Purkinje cell (primary cell): ENCODE results near the gene LHFPL4. TPM values are rescaled to one million over a fixed set of nuclear protein-coding genes. Genes with fewer than 3 reads are reported as not detected.

Source experiments
- polyA plus RNA-seq: library from polyadenylated mRNA; unstranded; fragments of >200 nt; fragmentation: Nextera tagmentation; gene quantifications from 2 replicates; pipeline ENCODE4 v1.2.1, GENCODE V29; 2014

The LHFPL4 gene
- polyA plus RNA-seq = 3.7 and 6.4 TPM in 2 replicates

DNA sequence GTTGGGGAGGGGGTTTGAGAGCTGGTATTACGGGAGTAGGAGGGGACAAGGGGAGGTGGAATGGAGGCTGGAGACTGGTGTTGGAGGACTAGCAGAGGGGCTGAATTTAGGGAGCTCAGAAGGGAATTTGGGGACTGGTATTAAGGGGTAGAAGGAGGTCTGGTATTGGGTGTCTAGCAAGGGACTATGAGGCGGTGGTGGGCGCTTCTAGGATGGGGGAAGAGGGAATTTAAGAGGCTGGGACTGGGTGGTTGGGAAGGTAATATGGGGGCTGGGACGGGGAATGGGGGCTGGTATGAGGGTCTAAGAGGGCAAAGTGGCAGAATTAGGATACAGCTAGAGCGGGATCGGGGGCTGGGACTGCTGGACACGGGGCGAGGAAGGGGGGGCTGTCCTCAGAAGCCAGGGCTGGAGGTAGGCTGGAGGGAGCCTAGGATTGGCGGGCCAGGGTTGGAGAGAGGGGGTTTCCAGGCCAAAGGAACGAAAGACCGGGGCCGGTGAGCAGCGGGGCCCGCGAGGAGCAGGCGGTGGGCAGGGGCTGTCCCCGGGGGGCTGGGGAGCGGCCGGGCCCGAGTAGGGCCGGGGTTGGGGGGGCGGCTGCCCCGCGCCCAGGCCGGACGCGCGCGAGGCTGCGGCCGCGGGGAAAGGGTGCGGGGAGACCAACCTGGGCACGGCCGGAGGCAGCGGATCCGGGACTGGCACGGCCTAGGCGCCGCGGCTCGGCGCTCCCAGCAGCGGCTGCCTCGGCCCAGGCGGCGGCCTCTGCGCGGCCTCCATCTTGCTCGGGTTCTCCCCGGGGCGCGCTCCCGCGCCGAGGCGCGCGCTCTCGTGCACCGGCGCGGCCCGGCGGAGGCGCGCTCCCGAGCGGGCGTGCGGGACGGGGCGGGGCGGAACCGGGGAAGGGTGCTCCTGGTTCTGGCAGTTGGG, at the start of gene LHFPL4:
LHFPL4 (minus strand) TSS at position 802 of the 927 bp plus-strand sequence. CDS start 1,143 bp downstream, outside the sequence.

Other genes with a start within 250 kb of the LHFPL4 start
- gene THUMPD3, start 190.8 kb downstream of the LHFPL4 start, polyA plus RNA-seq = 65.2 and 72.6 TPM in 2 replicates
- 17.9 and 19.5 TPM in 2 replicates for gene SETD5, start 156.2 kb downstream of the LHFPL4 start, polyA plus RNA-seq
- gene MTMR14, start 95.7 kb upstream of the LHFPL4 start, polyA plus RNA-seq = 4.3 and 7.9 TPM in 2 replicates
- 6.6 and 12.5 TPM in 2 replicates for gene CPNE9, start 150.0 kb upstream of the LHFPL4 start, polyA plus RNA-seq
- gene BRPF1, start 177.9 kb upstream of the LHFPL4 start, polyA plus RNA-seq = 0.85 and 0.97 TPM in 2 replicates
- 1.9 and 2.9 TPM in 2 replicates for gene OGG1, start 196.1 kb upstream of the LHFPL4 start, polyA plus RNA-seq
- gene CAMK1, start 216.1 kb upstream of the LHFPL4 start, polyA plus RNA-seq = 8.3 and 13.7 TPM in 2 replicates
- gene TADA3, start 238.7 kb upstream of the LHFPL4 start, polyA plus RNA-seq = 12.9 and 15.4 TPM in 2 replicates
- 63.2 and 66.1 TPM in 2 replicates for gene ARPC4, start 239.3 kb upstream of the LHFPL4 start, polyA plus RNA-seq